Vagina (tissue), 2 donors: ENCODE results near the gene NDFIP2. TPM values are rescaled to one million over a fixed set of nuclear protein-coding genes. Genes with fewer than 3 reads are reported as not detected.

ENCODE experiments used
- DNase-seq, 2 donors: peaks; one replicate each; pipeline ENCODE4 v3.0.0-alpha.2; 2017; ENCODE audit errors: extremely low spot score in 2 of 2
- H3K27ac ChIP-seq: fragments of 200-600 bp; sonication (generic); one replicate; pipeline ENCODE4 v1.5.1; 2019
- H3K27me3 ChIP-seq: fragments of 200-600 bp; sonication (generic); one replicate; pipeline ENCODE4 v1.5.1; 2019
- H3K36me3 ChIP-seq, 2 donors: fragments of 200-600 bp; sonication (generic); one replicate each; pipeline ENCODE4 v1.5.1; 2017 to 2019
- H3K4me1 ChIP-seq: fragments of 200-600 bp; sonication (generic); one replicate; pipeline ENCODE4 v1.5.1; 2019
- H3K4me3 ChIP-seq, 2 donors: fragments of 200-600 bp; sonication (generic); 1 replicate in 1 of 2; 2 replicates in 1 of 2; pipeline ENCODE4 v1.5.1; 2016 to 2019
- H3K9me3 ChIP-seq: fragments of 200-600 bp; sonication (generic); one replicate; pipeline ENCODE4 v1.5.1; 2019
- CTCF ChIP-seq, 3 experiments: fragments of 450-650 bp in 2 of 3; fragments of 200-600 bp in 1 of 3; sonication (generic) in 1 of 3; IDR thresholded peaks; one replicate each; pipeline ENCODE4 v1.5.1; 2017 to 2019; ENCODE audit warnings: antibody characterized with exemption in 3 of 3, mild to moderate bottlenecking in 2 of 3, moderate library complexity in 2 of 3
- POLR2A ChIP-seq, 2 donors: fragments of 450-650 bp; IDR thresholded peaks; one replicate each; pipeline ENCODE4 v1.6.1; 2017; ENCODE audit warnings: antibody characterized with exemption in 2 of 2, mild to moderate bottlenecking in 2 of 2, moderate library complexity in 2 of 2
- POLR2AphosphoS5 ChIP-seq, 2 donors: sonication (generic); formaldehyde crosslinking; IDR thresholded peaks; one replicate each; pipeline ENCODE4 v1.9.0; 2017; ENCODE audit warnings: antibody characterized with exemption in 2 of 2, mild to moderate bottlenecking in 2 of 2, low read depth in 1 of 2; ENCODE audit not compliant: insufficient read depth in 1 of 2
- intact Hi-C: fragments of 100-400 bp; cut with DNase I; formaldehyde crosslinking; loops from one replicate; pipeline ENCODE4 v1.15.1; 2023
- total RNA-seq: library from RNA; depleted of rRNA; stranded (reverse); fragments of >200 nt; gene quantifications from one replicate; pipeline ENCODE4 v1.2.3, GENCODE V29; 2016

Gene NDFIP2
- total RNA-seq, 1 donor from 2014 or later, result 26.8 TPM

- no peak for DNase-seq
- H3K9me3 ChIP-seq, result no peaks in the 10 kb centered on the region
- TF ChIP-seq POLR2A (IDR thresholded peaks at IDR 0.05), result no peak
- TF ChIP-seq CTCF (IDR thresholded peaks at IDR 0.05), result no peak
- no peak for TF ChIP-seq POLR2AphosphoS5 (IDR thresholded peaks at IDR 0.05; ENCODE audit: insufficient read depth in 1 of 2, low read depth in 1 of 2)
- H3K4me1 ChIP-seq, result no peaks in the 10 kb centered on the region
- intact Hi-C loops, result loop anchor here (10.0 kb wide), 1 partner anchor 96 kb away; no protein-coding TSS in a partner anchor
- no peaks in the 10 kb centered on the region for H3K27me3 ChIP-seq
- no peak overlapping the region for H3K4me3 ChIP-seq
- no peak overlapping the region for H3K27ac ChIP-seq
- H3K36me3 ChIP-seq, result no peaks in the 10 kb centered on the region
Measured at GRCh38 chr13:79439275-79439674, 41.7 kb upstream of the NDFIP2 start.

DNA sequence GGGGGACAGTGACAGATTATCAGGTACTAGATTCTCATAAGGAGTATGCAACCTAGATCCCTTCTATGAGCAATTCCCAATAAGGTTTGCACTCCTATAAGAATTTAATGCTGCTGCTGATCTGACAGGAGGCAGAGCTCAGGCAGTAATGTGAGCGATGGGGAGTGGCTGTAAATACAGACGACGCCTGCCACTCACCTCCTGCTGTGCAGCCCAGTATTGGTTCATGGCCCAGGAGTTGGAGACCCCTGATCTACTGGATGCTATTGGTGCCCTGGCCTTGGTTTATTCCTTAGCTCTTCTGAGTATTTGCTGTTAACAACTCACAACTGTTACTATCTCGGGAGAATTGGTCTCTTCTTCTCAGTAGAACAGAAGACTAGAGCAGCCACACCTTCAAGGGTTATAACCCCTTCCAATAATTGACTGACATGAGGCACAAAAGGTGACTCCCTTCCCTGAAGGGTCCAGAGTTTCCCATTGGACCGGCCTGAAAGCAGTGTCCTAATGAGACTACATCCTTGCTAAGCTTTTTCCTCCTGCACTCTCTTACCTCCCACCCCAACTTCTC is 39.9 kb upstream of the NDFIP2 start:
- intact Hi-C loops, result no loop called here
- TF ChIP-seq POLR2AphosphoS5 (IDR thresholded peaks at IDR 0.05; ENCODE audit: insufficient read depth in 1 of 2, low read depth in 1 of 2), result no peak
- no peak for TF ChIP-seq CTCF (IDR thresholded peaks at IDR 0.05)
- TF ChIP-seq POLR2A (IDR thresholded peaks at IDR 0.05), result no peak
- no peak overlapping the region for H3K27ac ChIP-seq
- no peak for DNase-seq
- H3K4me1 ChIP-seq, result no peaks in the 10 kb centered on the region
- H3K9me3 ChIP-seq, result no peaks in the 10 kb centered on the region
- no peak overlapping the region for H3K4me3 ChIP-seq
- no peaks in the 10 kb centered on the region for H3K27me3 ChIP-seq
- H3K36me3 ChIP-seq, result no peaks in the 10 kb centered on the region

GRCh38 chr13:79442221-79442620 is 38.7 kb upstream of the NDFIP2 start:
- H3K27me3 ChIP-seq, result no peaks in the 10 kb centered on the region
- H3K36me3 ChIP-seq, result no peaks in the 10 kb centered on the region
- DNase-seq, result no peak
- H3K4me3 ChIP-seq, result no peak overlapping the region
- intact Hi-C loops, result no loop called here
- no peak overlapping the region for H3K27ac ChIP-seq
- H3K4me1 ChIP-seq, result no peaks in the 10 kb centered on the region
- no peaks in the 10 kb centered on the region for H3K9me3 ChIP-seq
- no peak for TF ChIP-seq POLR2A (IDR thresholded peaks at IDR 0.05)
- no peak for TF ChIP-seq POLR2AphosphoS5 (IDR thresholded peaks at IDR 0.05; ENCODE audit: insufficient read depth in 1 of 2, low read depth in 1 of 2)
- no peak for TF ChIP-seq CTCF (IDR thresholded peaks at IDR 0.05)

DNA sequence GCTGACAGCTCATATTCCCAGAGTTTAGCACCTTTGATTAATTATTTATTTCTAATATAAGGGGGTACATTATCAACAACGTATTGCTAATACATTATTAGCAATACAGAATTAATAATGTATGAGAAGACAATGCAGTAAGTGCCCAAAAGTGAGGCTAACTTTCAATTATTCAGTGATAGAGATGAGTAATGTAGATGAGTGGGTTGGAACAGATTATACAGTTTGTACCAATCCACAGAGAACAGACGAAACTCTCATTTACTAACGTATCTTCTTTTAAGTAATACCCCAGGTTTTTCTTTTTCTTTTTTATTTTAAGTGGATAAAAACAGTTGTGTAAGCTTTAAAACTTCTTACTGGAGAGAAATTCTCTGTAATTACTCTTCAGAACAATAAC is 38.2 kb upstream of the NDFIP2 start:
- Histone ChIP-seq H3K4me3 (no peak overlapping the region), H3K36me3 (no peaks in the 10 kb centered on the region), H3K27ac (no peak overlapping the region), H3K27me3 (no peaks in the 10 kb centered on the region), H3K4me1 (no peaks in the 10 kb centered on the region), H3K9me3 (no peaks in the 10 kb centered on the region)
- DNase-seq, result no peak
- TF ChIP-seq POLR2AphosphoS5 (IDR thresholded peaks at IDR 0.05; ENCODE audit: insufficient read depth in 1 of 2, low read depth in 1 of 2) (no peak), POLR2A (IDR thresholded peaks at IDR 0.05) (no peak), CTCF (IDR thresholded peaks at IDR 0.05) (no peak)
- intact Hi-C loops, result no loop called here

GRCh38 chr13:79445968-79446645 is 34.8 kb upstream of the NDFIP2 start:
- TF ChIP-seq POLR2A (IDR thresholded peaks at IDR 0.05) (no peak), POLR2AphosphoS5 (IDR thresholded peaks at IDR 0.05; ENCODE audit: insufficient read depth in 1 of 2, low read depth in 1 of 2) (no peak), CTCF (IDR thresholded peaks at IDR 0.05) (no peak)
- H3K27me3 ChIP-seq, result no peaks in the 10 kb centered on the region
- no peaks in the 10 kb centered on the region for H3K36me3 ChIP-seq
- H3K4me3 ChIP-seq, result no peak overlapping the region
- no peaks in the 10 kb centered on the region for H3K9me3 ChIP-seq
- H3K4me1 ChIP-seq, result no peaks in the 10 kb centered on the region
- no peak overlapping the region for H3K27ac ChIP-seq
- intact Hi-C loops, result no loop called here
- no peak for DNase-seq
